ENCODE data around the gene PPP1R9A.

- TF ChIP-seq CTCF (conservative IDR thresholded peaks at IDR 0.05; ENCODE audit: low read depth, low read length): no peak
- no peak for TF ChIP-seq EZH2phosphoT487 (IDR thresholded peaks at IDR 0.05; ENCODE audit: borderline replicate concordance, low read length)
- TF ChIP-seq EZH2 (IDR thresholded peaks at IDR 0.05; ENCODE audit: low read length, unreplicated experiment): no peak
Observed at GRCh38 chr7:95225301-95225700, 317.9 kb downstream of the PPP1R9A start.

Data from PC-3 (cell line).